ENCODE data around the gene HOXB8. TPM values are rescaled to one million over a fixed set of nuclear protein-coding genes. Genes with fewer than 3 reads are reported as not detected.

The HOXB8 gene
- total and polyA plus RNA-seq, 3 experiments from 2014 or later = not detected

GRCh38 chr17:48646183-48647102, 31.4 kb upstream of the HOXB8 start:
- H3K4me3 ChIP-seq (ENCODE audit: low read length) = peak overlapping the region; percentile 57
- Mint-ChIP-seq H3K4me3 (peak overlapping the region; percentile 82 to 96 (median 87)), H3K27ac (peak overlapping the region in 4 of 8 donors; percentile 13 to 97 (median 54)), H3K27me3 (peaks cover 47 to 52% of the 10 kb centered on the region in 2 donors), H3K4me1 (peaks cover 14 to 35% (median 25%) of the 10 kb centered on the region in 3 donors), H3K36me3 (peaks cover 0 to 1% (median 0%) of the 10 kb centered on the region in 3 donors), H3K9me3 (no peaks in the 10 kb centered on the region)
- H3K27ac ChIP-seq (ENCODE audit: low read depth, low read length) = no peak overlapping the region
- ChIA-PET POLR2A (no interaction called here), CTCF (interaction anchor here (2.5 kb wide), 1 partner anchor 10 kb away, joined by 13 read pairs; no protein-coding TSS in a partner anchor)
- peak in 4 of 5 donors; percentile 19 to 62 (median 34) for DNase-seq
- H3K9me3 ChIP-seq (ENCODE audit: low read length) = no peaks in the 10 kb centered on the region
- peaks cover 30% of the 10 kb centered on the region for H3K27me3 ChIP-seq (ENCODE audit: insufficient read depth, low read length, poor library complexity, severe bottlenecking)
- H3K36me3 ChIP-seq (ENCODE audit: insufficient read depth, low read length) = no peaks in the 10 kb centered on the region
- H3K4me1 ChIP-seq (ENCODE audit: insufficient read depth, low read length) = peaks cover 15% of the 10 kb centered on the region

GRCh38 chr17:48645639-48646182, 30.6 kb upstream of the HOXB8 start:
- CTCF ChIA-PET = interaction anchor here (2.5 kb wide), 1 partner anchor 9 kb away, joined by 13 read pairs; no protein-coding TSS in a partner anchor
- H3K4me3 ChIP-seq (ENCODE audit: low read length) = peak overlapping the region; percentile 19
- Mint-ChIP-seq H3K27ac (peak overlapping the region in 3 of 8 donors; percentile 34 to 60 (median 39)), H3K4me3 (peak overlapping the region; percentile 16 to 96 (median 72)), H3K9me3 (no peaks in the 10 kb centered on the region), H3K27me3 (peaks cover 55 to 59% of the 10 kb centered on the region in 2 donors), H3K36me3 (peaks cover 0 to 1% (median 0%) of the 10 kb centered on the region in 3 donors), H3K4me1 (peaks cover 16 to 38% (median 28%) of the 10 kb centered on the region in 3 donors)
- H3K9me3 ChIP-seq (ENCODE audit: low read length) = no peaks in the 10 kb centered on the region
- POLR2A ChIA-PET = no interaction called here
- H3K36me3 ChIP-seq (ENCODE audit: insufficient read depth, low read length) = no peaks in the 10 kb centered on the region
- peaks cover 15% of the 10 kb centered on the region for H3K4me1 ChIP-seq (ENCODE audit: insufficient read depth, low read length)
- no peak for DNase-seq
- no peak overlapping the region for H3K27ac ChIP-seq (ENCODE audit: low read depth, low read length)
- H3K27me3 ChIP-seq (ENCODE audit: insufficient read depth, low read length, poor library complexity, severe bottlenecking) = peaks cover 30% of the 10 kb centered on the region

GRCh38 chr17:48644910-48645557, 29.9 kb upstream of the HOXB8 start:
- POLR2A ChIA-PET = no interaction called here
- Mint-ChIP-seq H3K9me3 (no peaks in the 10 kb centered on the region), H3K4me3 (peak overlapping the region in 6 of 7 donors; percentile 23 to 87 (median 72)), H3K4me1 (peaks cover 16 to 38% (median 28%) of the 10 kb centered on the region in 3 donors), H3K27me3 (peaks cover 55 to 64% of the 10 kb centered on the region in 2 donors), H3K36me3 (peaks cover 0 to 1% (median 0%) of the 10 kb centered on the region in 3 donors), H3K27ac (peak overlapping the region in 3 of 8 donors; percentile 20 to 60 (median 34))
- Histone ChIP-seq H3K36me3 (ENCODE audit: insufficient read depth, low read length) (no peaks in the 10 kb centered on the region), H3K27ac (ENCODE audit: low read depth, low read length) (no peak overlapping the region), H3K4me3 (ENCODE audit: low read length) (no peak overlapping the region), H3K9me3 (ENCODE audit: low read length) (no peaks in the 10 kb centered on the region), H3K4me1 (ENCODE audit: insufficient read depth, low read length) (peaks cover 15% of the 10 kb centered on the region), H3K27me3 (ENCODE audit: insufficient read depth, low read length, poor library complexity, severe bottlenecking) (peaks cover 30% of the 10 kb centered on the region)
- CTCF ChIA-PET = no interaction called here
- no peak for DNase-seq

GRCh38 chr17:48644159-48644558, 29.1 kb upstream of the HOXB8 start:
- ChIA-PET CTCF (no interaction called here), POLR2A (no interaction called here)
- no peak overlapping the region for H3K4me3 ChIP-seq (ENCODE audit: low read length)
- H3K27ac ChIP-seq (ENCODE audit: low read depth, low read length) = no peak overlapping the region
- H3K36me3 Mint-ChIP-seq = peaks cover 0 to 1% (median 0%) of the 10 kb centered on the region in 3 donors
- peaks cover 61 to 72% of the 10 kb centered on the region in 2 donors for H3K27me3 Mint-ChIP-seq
- no peaks in the 10 kb centered on the region for H3K9me3 ChIP-seq (ENCODE audit: low read length)
- H3K4me3 Mint-ChIP-seq = peak overlapping the region in 1 of 7 donors; percentile 48
- H3K36me3 ChIP-seq (ENCODE audit: insufficient read depth, low read length) = no peaks in the 10 kb centered on the region
- H3K9me3 Mint-ChIP-seq = no peaks in the 10 kb centered on the region
- peaks cover 16 to 38% (median 28%) of the 10 kb centered on the region in 3 donors for H3K4me1 Mint-ChIP-seq
- H3K4me1 ChIP-seq (ENCODE audit: insufficient read depth, low read length) = peaks cover 15% of the 10 kb centered on the region
- no peak for DNase-seq
- H3K27ac Mint-ChIP-seq = peak overlapping the region in 2 of 8 donors; percentile 20 to 45
- H3K27me3 ChIP-seq (ENCODE audit: insufficient read depth, low read length, poor library complexity, severe bottlenecking) = peaks cover 32% of the 10 kb centered on the region

- Mint-ChIP-seq H3K27me3 (peaks cover 61 to 77% of the 10 kb centered on the region in 2 donors), H3K27ac (no peak overlapping the region), H3K4me3 (peak overlapping the region in 1 of 7 donors; percentile 57), H3K36me3 (peaks cover 0 to 1% (median 0%) of the 10 kb centered on the region in 3 donors), H3K9me3 (no peaks in the 10 kb centered on the region), H3K4me1 (peaks cover 16 to 38% (median 28%) of the 10 kb centered on the region in 3 donors)
- POLR2A ChIA-PET = no interaction called here
- Histone ChIP-seq H3K4me1 (ENCODE audit: insufficient read depth, low read length) (peaks cover 15% of the 10 kb centered on the region), H3K9me3 (ENCODE audit: low read length) (no peaks in the 10 kb centered on the region), H3K27me3 (ENCODE audit: insufficient read depth, low read length, poor library complexity, severe bottlenecking) (peaks cover 34% of the 10 kb centered on the region), H3K27ac (ENCODE audit: low read depth, low read length) (no peak overlapping the region), H3K36me3 (ENCODE audit: insufficient read depth, low read length) (no peaks in the 10 kb centered on the region), H3K4me3 (ENCODE audit: low read length) (no peak overlapping the region)
- CTCF ChIA-PET = interaction anchor here (0.8 kb wide), 1 partner anchor 25 kb away, joined by 3 read pairs; no protein-coding TSS in a partner anchor
- no peak for DNase-seq
Observed at GRCh38 chr17:48643697-48644012, 28.6 kb upstream of the HOXB8 start.

- H3K4me3 ChIP-seq (ENCODE audit: low read length) = no peak overlapping the region
- no peaks in the 10 kb centered on the region for H3K9me3 ChIP-seq (ENCODE audit: low read length)
- Mint-ChIP-seq H3K4me1 (peaks cover 16 to 37% (median 26%) of the 10 kb centered on the region in 3 donors), H3K27me3 (peaks cover 65 to 81% of the 10 kb centered on the region in 2 donors), H3K4me3 (peak overlapping the region in 2 of 7 donors; percentile 57 to 65), H3K36me3 (peaks cover 0 to 1% (median 0%) of the 10 kb centered on the region in 3 donors), H3K9me3 (no peaks in the 10 kb centered on the region), H3K27ac (no peak overlapping the region)
- peaks cover 15% of the 10 kb centered on the region for H3K4me1 ChIP-seq (ENCODE audit: insufficient read depth, low read length)
- H3K27ac ChIP-seq (ENCODE audit: low read depth, low read length) = no peak overlapping the region
- H3K36me3 ChIP-seq (ENCODE audit: insufficient read depth, low read length) = no peaks in the 10 kb centered on the region
- peaks cover 34% of the 10 kb centered on the region for H3K27me3 ChIP-seq (ENCODE audit: insufficient read depth, low read length, poor library complexity, severe bottlenecking)
- DNase-seq = no peak
- POLR2A ChIA-PET = no interaction called here
- CTCF ChIA-PET = interaction anchor here (0.8 kb wide), 1 partner anchor 24 kb away, joined by 3 read pairs; no protein-coding TSS in a partner anchor
Observed at GRCh38 chr17:48642843-48643696, 28.0 kb upstream of the HOXB8 start.

All from CD8-positive, alpha-beta memory T cell (primary cell).